HTR-8/SVneo (cell line): ENCODE measurements around the gene CDK5RAP3.
"Not testable (repeated sequence)": the region's sequence is repeated elsewhere in the genome, so short reads cannot be mapped to it uniquely, and the experiment has no call there.

Source experiments
- DNase-seq: peaks from one replicate; pipeline ENCODE4 v3.0.0; 2011; ENCODE audit warnings: low spot score, mixed read lengths; ENCODE audit not compliant: insufficient read length
- FAIRE-seq: peaks from 2 replicates; lab custom pipeline; 2011; peaks lifted over from hg19 to GRCh38; lab: Jason Lieb, UNC

CDK5RAP3 gene

GRCh38 chr17:47969930-47970724, 786 bp upstream of the CDK5RAP3 start:
- FAIRE-seq: no peak
- DNase-seq: no peak

- no peak for DNase-seq
Observed at GRCh38 chr17:47973541-47973940, 2.6 kb downstream of the CDK5RAP3 start.

GRCh38 chr17:47975189-47975822, 4.4 kb downstream of the CDK5RAP3 start:
- FAIRE-seq (no peak), DNase-seq (no peak)

More at GRCh38 chr17:47973541-47973940, 2.6 kb downstream of the CDK5RAP3 start:
- no peak for FAIRE-seq

GRCh38 chr17:47975823-47976205, 4.9 kb downstream of the CDK5RAP3 start:
- FAIRE-seq (no peak), DNase-seq (no peak)

GRCh38 chr17:47978324-47978723, 7.4 kb downstream of the CDK5RAP3 start:
- FAIRE-seq (peak; percentile 44), DNase-seq (peak; percentile 83)

GRCh38 chr17:47980541-47980940, 9.6 kb downstream of the CDK5RAP3 start:
- no peak for DNase-seq

GRCh38 chr17:47981462-47981861, 10.5 kb downstream of the CDK5RAP3 start:
- FAIRE-seq (no peak), DNase-seq (no peak)

More at GRCh38 chr17:47980541-47980940, 9.6 kb downstream of the CDK5RAP3 start:
- FAIRE-seq: no peak

- DNase-seq: no peak
- FAIRE-seq: no peak
Observed at GRCh38 chr17:47982091-47982617, 11.2 kb downstream of the CDK5RAP3 start.

GRCh38 chr17:47982645-47983390, 11.9 kb downstream of the CDK5RAP3 start:
- DNase-seq (no peak), FAIRE-seq (no peak)

GRCh38 chr17:47983492-47984223, 12.7 kb downstream of the CDK5RAP3 start:
- DNase-seq (no peak), FAIRE-seq (no peak)

GRCh38 chr17:47986520-47986919, 15.6 kb downstream of the CDK5RAP3 start:
- no peak for DNase-seq
- FAIRE-seq: no peak

- FAIRE-seq (no peak), DNase-seq (no peak)
Observed at GRCh38 chr17:47987240-47987835, 16.4 kb downstream of the CDK5RAP3 start.

- not testable (repeated sequence) for DNase-seq, FAIRE-seq
Observed at GRCh38 chr17:47988445-47988844, 17.5 kb downstream of the CDK5RAP3 start.

- FAIRE-seq (no peak), DNase-seq (no peak)
Observed at GRCh38 chr17:47989159-47989558, 18.2 kb downstream of the CDK5RAP3 start.

GRCh38 chr17:47989700-47990099, 18.8 kb downstream of the CDK5RAP3 start:
- FAIRE-seq: no peak
- no peak for DNase-seq

GRCh38 chr17:47990962-47991731, 20.2 kb downstream of the CDK5RAP3 start:
- no peak for FAIRE-seq
- DNase-seq: no peak

GRCh38 chr17:47992216-47992615, 21.3 kb downstream of the CDK5RAP3 start:
- no peak for FAIRE-seq
- no peak for DNase-seq

- no peak for FAIRE-seq
- DNase-seq: no peak
Observed at GRCh38 chr17:47993031-47993564, 22.2 kb downstream of the CDK5RAP3 start.

- DNase-seq (no peak), FAIRE-seq (no peak)
Observed at GRCh38 chr17:47993964-47994363, 23.1 kb downstream of the CDK5RAP3 start.
